ENCODE data around the gene TMEM263. TPM values are rescaled to one million over a fixed set of nuclear protein-coding genes. Genes with fewer than 3 reads are reported as not detected.

The TMEM263 gene
- total and polyA plus RNA-seq, 9 of the 15 experiments (the other 6 are each of a cell fraction or from before 2014, with no cell fraction given) = 12.6 to 36.7 (median 24.4) TPM

DNA sequence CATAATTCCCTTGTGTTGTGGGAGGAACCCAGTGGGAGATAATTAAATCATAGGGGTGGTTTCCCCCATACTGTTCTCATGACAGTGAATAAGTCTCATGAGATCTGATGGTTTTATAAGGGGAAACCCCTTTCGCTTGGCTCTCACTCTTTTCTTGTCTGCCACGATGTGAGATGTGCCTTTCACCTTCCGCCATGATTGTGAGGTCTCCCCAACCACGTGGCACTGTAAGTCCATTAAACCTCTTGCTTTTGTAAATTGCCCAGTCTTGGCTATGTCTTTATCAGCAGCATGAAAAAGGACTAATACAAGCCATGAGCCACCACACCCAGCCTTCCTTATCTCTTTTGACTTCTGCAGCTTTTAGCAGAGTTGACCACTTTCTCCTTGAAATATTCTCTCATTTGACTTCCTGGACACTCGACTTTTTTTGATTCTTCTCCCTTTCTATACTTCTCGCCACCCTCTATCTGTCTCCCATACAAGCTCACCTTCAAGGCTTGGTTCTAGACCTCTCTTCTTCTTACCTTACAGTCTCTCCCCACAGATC, 29.0 kb downstream of the TMEM263 start (continued):
- no peak for TF ChIP-seq SPI1 (IDR thresholded peaks at IDR 0.05; ENCODE audit: borderline replicate concordance, low read depth, low read length)
- TF ChIP-seq FOXJ2 (tag; IDR thresholded peaks at IDR 0.05) = no peak
- no peak for TF ChIP-seq IRF2 (CRISPR knock-in tag; IDR thresholded peaks at IDR 0.05)
- peak; percentile 58 for TF ChIP-seq BRD9 (IDR thresholded peaks at IDR 0.05; ENCODE audit: low read depth, partially characterized antibody)
- TF ChIP-seq, protein P1, sequence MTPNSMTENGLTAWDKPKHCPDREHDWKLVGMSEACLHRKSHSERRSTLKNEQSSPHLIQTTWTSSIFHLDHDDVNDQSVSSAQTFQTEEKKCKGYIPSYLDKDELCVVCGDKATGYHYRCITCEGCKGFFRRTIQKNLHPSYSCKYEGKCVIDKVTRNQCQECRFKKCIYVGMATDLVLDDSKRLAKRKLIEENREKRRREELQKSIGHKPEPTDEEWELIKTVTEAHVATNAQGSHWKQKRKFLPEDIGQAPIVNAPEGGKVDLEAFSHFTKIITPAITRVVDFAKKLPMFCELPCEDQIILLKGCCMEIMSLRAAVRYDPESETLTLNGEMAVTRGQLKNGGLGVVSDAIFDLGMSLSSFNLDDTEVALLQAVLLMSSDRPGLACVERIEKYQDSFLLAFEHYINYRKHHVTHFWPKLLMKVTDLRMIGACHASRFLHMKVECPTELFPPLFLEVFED (CRISPR knock-in tag; conservative IDR thresholded peaks at IDR 0.05) = no peak
- peak in 1 of 2 experiments; percentile 17; a peak in 1 of 4 replicates for TF ChIP-seq RAD21 (CRISPR knock-in tag; conservative IDR thresholded peaks at IDR 0.05 in 1 of 2, IDR thresholded peaks at IDR 0.05 in 1 of 2)
- TF ChIP-seq, protein P2, sequence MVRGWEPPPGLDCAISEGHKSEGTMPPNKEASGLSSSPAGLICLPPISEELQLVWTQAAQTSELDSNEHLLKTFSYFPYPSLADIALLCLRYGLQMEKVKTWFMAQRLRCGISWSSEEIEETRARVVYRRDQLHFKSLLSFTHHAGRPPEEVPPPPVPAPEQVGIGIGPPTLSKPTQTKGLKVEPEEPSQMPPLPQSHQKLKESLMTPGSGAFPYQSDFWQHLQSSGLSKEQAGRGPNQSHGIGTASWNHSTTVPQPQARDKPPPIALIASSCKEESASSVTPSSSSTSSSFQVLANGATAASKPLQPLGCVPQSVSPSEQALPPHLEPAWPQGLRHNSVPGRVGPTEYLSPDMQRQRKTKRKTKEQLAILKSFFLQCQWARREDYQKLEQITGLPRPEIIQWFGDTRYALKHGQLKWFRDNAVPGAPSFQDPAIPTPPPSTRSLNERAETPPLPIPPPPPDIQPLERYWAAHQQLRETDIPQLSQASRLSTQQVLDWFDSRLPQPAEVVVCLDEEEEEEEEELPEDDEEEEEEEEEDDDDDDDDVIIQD (CRISPR knock-in tag; IDR thresholded peaks at IDR 0.05) = no peak
- no peak for TF ChIP-seq KLF13 (tag; IDR thresholded peaks at IDR 0.05; ENCODE audit: borderline replicate concordance, low read depth)
- TF ChIP-seq KLF10 (CRISPR knock-in tag; IDR thresholded peaks at IDR 0.05) = no peak
- TF ChIP-seq, protein P3, sequence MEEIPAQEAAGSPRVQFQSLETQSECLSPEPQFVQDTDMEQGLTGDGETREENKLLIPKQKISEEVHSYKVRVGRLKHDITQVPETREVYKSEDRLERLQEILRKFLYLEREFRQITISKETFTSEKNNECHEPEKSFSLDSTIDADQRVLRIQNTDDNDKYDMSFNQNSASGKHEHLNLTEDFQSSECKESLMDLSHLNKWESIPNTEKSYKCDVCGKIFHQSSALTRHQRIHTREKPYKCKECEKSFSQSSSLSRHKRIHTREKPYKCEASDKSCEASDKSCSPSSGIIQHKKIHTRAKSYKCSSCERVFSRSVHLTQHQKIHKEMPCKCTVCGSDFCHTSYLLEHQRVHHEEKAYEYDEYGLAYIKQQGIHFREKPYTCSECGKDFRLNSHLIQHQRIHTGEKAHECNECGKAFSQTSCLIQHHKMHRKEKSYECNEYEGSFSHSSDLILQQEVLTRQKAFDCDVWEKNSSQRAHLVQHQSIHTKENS (CRISPR knock-in tag; IDR thresholded peaks at IDR 0.05) = no peak
- no peak for TF ChIP-seq ZBED1 (IDR thresholded peaks at IDR 0.05)
- TF ChIP-seq SIN3B (IDR thresholded peaks at IDR 0.05; ENCODE audit: low read depth) = no peak
- TF ChIP-seq TOE1 (IDR thresholded peaks at IDR 0.05; ENCODE audit: borderline replicate concordance) = peak; percentile 49
- no peak for TF ChIP-seq TOE1 (CRISPR knock-in tag; IDR thresholded peaks at IDR 0.05; ENCODE audit: borderline replicate concordance, low read depth)
- TF ChIP-seq ZNF263 (CRISPR knock-in tag; IDR thresholded peaks at IDR 0.05; ENCODE audit: borderline replicate concordance) = no peak
- peak; percentile 65; the same call in 1 of the 2 replicates for TF ChIP-seq KLF16 (IDR thresholded peaks at IDR 0.05)
- TF ChIP-seq TAL1 (IDR thresholded peaks at IDR 0.05) = peak; percentile 83
- TF ChIP-seq ZNF764 (CRISPR knock-in tag; IDR thresholded peaks at IDR 0.05; ENCODE audit: low read depth) = no peak
- TF ChIP-seq RBM22 (IDR thresholded peaks at IDR 0.05; ENCODE audit: low read depth, low read length, poor library complexity, severe bottlenecking) = no peak
- TF ChIP-seq TEAD1 (CRISPR knock-in tag; IDR thresholded peaks at IDR 0.05) = peak; percentile 8 to 26; a peak in 1 of 4 replicates
- peak; percentile 94 for TF ChIP-seq ARID1B (IDR thresholded peaks at IDR 0.05)
- no peak for TF ChIP-seq SRSF3 (IDR thresholded peaks at IDR 0.05; ENCODE audit: insufficient read depth, low read length)
- no peak for TF ChIP-seq ESRRB (CRISPR knock-in tag; IDR thresholded peaks at IDR 0.05; ENCODE audit: borderline replicate concordance)
- no peak for TF ChIP-seq NCOA2 (IDR thresholded peaks at IDR 0.05; ENCODE audit: partially characterized antibody in 2 of 2)
- TF ChIP-seq SRSF1 (IDR thresholded peaks at IDR 0.05; ENCODE audit: low read depth, low read length) = no peak
- no peak for TF ChIP-seq MAFG (tag; conservative IDR thresholded peaks at IDR 0.05)
